Esophagus squamous epithelium (tissue), 4 donors: ENCODE results near the gene C2orf80.

Experiments used
- POLR2A ChIP-seq, 4 donors: fragments of 450-650 bp; IDR thresholded peaks; one replicate each; pipeline ENCODE4 v1.6.1; 2017; ENCODE audit warnings: antibody characterized with exemption in 4 of 4, mild to moderate bottlenecking in 4 of 4, moderate library complexity in 3 of 4
- TF ChIP-seq, protein P1 (sequence below), 6 experiments: fragments of 450-650 bp in 4 of 6; fragments of 200-600 bp in 2 of 6; sonication (generic) in 2 of 6; IDR thresholded peaks; one replicate each; pipeline ENCODE4 v1.5.1; 2016 to 2019; ENCODE audit warnings: antibody characterized with exemption in 6 of 6, mild to moderate bottlenecking in 4 of 6, moderate library complexity in 4 of 6

DNA sequence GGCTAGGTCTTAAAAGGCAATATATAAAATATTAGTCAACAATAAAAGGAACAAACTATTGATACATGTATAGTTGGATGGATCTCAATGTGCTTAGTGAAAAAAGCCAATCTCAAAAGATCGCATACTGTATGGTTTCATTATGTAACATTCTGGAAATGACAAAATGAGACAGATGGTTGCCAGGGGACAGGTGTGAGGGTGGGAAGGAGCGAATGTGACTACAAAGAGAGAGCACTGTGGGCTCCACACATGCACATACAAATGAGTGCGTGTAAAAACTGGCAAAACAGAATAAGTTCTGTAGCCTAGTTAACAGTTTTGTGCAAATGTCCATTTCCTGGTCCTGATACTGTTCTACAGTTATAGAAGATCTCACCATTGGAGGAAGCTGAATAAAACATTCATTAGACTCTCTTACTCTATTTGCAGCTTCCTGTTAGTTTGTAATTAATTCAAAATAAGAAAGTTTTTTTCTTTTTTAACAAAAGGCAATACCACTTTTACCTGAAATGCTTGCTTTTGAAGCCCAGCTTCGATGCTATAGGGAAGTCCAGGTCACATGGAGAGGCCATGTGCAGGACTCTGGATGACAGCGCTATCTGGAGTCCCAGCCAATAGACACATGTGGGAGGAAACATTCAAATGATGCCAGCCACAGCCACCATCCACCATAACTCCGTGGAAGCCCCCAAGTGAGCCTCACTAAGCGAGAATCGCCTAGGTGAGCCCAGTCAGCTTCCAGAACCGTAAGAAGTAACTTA is 21.0 kb upstream of the C2orf80 start:
- TF ChIP-seq, protein P1, sequence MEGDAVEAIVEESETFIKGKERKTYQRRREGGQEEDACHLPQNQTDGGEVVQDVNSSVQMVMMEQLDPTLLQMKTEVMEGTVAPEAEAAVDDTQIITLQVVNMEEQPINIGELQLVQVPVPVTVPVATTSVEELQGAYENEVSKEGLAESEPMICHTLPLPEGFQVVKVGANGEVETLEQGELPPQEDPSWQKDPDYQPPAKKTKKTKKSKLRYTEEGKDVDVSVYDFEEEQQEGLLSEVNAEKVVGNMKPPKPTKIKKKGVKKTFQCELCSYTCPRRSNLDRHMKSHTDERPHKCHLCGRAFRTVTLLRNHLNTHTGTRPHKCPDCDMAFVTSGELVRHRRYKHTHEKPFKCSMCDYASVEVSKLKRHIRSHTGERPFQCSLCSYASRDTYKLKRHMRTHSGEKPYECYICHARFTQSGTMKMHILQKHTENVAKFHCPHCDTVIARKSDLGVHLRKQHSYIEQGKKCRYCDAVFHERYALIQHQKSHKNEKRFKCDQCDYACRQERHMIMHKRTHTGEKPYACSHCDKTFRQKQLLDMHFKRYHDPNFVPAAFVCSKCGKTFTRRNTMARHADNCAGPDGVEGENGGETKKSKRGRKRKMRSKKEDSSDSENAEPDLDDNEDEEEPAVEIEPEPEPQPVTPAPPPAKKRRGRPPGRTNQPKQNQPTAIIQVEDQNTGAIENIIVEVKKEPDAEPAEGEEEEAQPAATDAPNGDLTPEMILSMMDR (IDR thresholded peaks at IDR 0.05) = no peak
- no peak for TF ChIP-seq POLR2A (IDR thresholded peaks at IDR 0.05)
